Pulmonary artery endothelial cell (primary cell): ENCODE measurements around the gene KRT81. TPM values are rescaled to one million over a fixed set of nuclear protein-coding genes. Genes with fewer than 3 reads are reported as not detected.
"Not testable (repeated sequence)": the region's sequence is repeated elsewhere in the genome, so short reads cannot be mapped to it uniquely, and the experiment has no call there.

ENCODE experiments used
- DNase-seq: peaks from one replicate; pipeline ENCODE4 v3.0.0-alpha.2; 2011; ENCODE audit warnings: low read depth, low spot score
- total RNA-seq: library from RNA; depleted of rRNA; stranded (reverse); fragments of >200 nt; gene quantifications from 2 replicates; pipeline ENCODE4 v1.2.3, GENCODE V29; 2014

KRT81 gene
- total RNA-seq, 1 donor from 2014 or later = not detected

DNA sequence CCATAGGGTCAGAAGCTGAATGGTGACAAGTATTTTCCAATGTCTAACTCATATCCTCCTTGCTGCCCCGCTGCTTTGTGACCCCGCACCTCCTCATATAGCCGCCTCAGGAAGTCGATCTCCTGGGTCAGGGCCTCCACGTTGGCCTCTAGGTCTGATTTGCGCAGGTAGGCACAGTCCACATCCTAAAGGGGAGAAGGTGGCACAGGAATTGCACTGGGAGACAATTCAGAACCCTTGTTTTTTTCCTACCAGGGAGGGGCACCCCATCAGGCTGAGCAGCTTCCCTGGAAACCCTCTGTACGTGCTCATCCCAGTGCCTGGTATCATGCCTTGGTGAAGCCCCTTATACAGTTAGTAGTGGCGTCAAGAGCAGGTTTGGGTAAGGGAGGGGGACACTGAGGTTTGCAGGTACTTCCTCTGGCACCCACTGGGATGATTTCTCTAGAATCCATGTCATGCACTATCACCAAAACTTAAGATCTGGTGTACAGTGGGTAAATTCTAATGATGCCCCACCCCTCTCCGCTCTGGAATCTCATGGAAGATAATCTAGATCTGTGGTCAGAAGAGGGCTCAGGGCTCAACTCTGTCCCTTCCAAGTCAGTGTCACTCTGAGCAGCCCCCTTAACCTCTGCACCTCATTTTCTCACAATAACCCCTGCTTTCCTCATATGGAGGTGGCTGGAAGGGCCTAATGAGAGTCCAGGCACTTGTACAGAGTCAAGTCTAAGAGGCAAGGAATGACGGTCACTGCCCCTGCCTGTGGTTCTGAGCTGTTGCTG, 37.0 kb downstream of the KRT81 start:
- DNase-seq = no peak

DNA sequence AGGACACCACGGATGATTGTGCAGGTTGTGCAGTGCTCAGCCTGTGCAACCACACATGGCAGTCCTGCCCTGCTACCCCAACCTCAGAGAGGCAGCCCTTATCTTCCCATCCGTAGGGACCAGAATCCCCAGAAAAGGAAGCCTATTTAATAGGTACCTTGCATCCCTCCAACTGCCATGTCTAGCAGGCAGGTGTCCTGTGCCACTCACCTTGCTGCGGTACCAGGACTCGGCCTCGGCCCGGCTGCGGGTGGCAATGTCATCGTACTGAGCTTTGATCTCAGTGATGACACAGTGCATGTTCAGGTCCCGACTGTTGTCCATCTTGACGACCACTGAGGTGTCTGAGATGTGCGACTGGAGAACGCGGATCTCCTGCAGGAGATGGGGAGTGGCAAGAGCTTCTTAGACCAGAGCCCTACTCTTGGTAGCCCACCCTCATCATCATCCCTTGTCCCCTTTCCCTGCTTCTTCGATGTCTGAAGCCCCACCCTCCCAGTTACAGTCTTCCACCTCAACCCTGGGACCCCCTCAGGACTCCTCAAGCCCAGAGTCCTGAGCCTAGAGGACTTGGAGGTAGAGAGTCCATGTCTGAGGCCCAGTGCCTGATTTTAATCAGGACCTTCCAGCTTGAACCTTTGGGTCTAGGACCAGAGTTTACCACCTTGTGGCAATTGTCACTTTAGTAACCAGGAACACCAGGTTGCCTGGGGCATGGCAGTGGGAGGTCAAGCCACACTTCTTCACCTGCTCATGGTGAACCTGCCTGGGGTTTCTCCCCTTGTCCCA, 37.7 kb downstream of the KRT81 start:
- no peak for DNase-seq

DNA sequence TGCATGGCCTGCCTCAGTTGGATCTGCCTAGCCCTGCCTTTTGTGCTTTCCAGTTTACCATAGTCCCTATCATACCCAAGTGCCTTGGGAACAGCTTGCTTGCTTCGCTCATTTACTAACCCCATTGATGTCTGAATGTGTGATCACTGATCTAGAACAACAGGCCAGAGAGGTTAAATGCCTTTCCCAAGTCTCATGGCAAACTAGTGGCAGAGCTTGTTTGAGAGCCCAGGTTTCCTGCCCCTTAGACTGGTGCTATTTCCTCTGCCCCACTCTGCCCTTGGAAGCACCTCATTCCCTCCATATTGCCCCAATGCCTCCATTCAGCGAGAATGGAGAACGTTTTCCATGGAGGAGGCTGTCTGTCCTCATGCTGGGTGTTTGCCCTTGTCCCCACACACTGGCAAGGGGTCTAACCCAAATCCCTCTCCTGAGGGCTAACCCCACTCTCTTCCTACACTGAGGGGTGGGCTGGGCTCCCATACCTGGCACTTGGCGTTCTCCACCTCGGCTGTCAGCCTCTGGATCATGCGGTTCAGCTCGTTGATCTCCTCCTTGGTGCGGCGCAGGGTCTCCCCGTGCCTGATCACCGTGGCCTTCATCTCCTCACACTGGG, 38.5 kb downstream of the KRT81 start:
- DNase-seq = no peak

DNA sequence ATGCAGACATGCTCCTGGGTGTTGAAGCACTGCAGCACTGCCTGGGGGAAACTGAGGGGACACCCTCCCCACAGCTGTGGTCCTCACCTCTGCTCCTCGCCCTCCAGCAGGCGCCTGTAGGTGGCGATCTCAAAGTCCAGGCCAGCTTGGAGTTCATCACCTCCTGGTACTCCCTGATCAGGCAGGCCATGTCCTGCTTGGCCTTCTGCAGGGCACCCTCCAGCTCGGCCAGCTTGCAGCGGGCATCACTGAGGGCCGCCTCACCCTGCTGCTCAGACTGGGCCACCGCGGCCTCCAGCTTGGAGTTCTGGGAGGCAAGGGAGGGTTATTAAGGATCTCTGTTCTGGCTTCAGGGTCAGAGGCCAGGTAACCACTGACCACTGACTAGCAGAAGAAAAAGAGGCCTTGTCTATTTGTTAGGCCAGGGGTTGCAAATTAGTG, 39.1 kb downstream of the KRT81 start:
- not testable (repeated sequence) for DNase-seq

DNA sequence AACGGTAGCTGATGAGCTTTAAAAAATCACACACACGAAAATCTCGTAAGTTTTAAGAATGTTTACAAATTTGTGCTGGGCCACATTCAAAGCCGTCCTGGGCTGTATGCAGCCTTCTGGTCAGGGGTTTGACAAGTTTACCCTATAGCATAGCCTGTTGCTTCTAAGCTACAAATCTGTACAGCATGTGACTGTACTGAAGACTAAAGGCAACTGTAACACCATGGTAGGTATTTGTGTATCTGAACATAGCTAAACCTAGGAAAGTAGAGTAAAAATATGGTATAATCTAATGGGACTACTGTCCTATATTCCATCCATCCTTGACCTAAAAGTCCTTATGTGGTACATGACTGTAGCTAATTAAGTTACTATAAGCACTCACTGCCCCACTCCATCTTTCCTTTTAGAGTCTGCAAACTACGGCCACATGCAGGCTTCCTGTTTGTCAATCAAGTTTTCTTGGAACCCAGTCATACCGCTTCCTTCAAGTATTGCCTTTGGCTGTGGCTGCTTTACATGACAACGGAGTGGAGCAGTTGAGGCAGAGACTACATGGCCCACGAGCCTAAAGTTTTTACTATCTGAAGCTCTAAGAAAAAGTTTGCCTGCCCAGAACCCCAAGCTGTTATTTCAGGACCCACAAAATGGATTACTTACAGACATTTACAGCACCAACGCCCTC, 39.8 kb downstream of the KRT81 start:
- no peak for DNase-seq

DNA sequence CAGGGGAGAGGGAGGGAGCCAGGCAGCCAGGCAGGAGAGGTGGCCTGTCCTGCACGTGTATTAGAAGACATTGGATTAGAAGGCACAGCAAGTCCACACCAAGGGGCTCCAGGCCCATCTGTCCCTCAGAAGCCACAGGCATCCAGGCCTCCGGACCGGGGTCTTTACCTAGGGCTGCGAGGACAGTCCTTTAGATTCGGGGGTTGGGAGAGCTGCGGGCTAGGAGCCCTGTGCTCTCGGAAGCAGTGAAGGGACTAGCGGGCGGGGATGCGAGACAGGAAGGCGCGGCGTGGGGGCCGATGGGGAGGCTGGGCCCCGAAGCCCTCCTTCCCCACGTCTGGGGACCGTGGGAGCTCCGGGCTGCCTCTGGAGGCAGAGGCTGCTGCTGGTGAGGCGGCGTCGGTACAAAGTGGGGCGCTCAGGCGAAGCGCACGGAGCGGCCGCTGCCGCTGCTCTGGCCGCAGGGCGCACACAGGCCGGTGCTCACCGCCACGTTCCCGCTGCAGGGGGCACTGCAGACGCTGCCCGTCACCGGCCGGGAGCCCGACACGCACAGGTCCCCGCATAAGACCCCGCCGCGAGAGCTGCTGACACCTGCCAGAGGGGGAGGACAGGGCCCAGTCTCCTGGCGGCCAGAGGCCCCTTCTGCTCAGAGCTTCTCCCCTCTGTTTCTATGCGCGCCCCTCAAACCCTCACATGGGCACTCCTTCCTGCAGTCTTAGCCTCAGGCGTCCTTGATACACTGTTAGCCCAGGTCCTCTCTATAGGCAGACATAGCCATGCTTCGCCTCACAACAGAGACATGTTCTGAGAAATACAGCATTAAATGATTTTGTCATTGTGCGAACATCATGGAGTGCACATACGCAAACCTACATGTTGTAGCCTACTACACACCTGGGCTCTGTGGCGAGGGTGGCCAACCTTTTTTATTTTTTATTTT, 41.0 kb downstream of the KRT81 start:
- no peak for DNase-seq

DNA sequence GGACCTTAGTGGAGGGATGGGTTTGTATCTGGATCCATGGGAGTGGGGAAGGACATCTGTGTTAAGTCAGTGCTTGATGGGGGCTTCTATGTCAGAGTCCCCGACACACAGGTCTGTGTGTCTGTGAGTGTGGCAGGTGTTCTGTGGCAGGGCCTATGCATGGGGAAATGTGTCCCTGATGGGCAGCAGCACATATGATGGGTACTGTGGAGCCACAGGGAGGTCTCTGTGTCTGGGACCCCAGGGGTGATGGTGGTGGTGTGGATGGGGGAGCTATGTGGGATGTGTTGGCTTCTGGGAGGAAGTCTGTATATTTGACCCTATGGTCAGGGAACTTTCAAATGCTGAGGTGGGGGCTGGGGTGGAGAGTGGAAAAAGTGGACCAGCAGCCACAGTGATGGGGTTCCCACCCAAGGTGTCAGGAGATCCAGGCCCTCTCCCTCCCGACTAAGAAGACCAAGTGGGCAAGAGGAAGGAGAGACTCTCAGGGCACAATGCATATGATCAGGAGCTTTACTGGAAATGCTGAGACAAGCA, 41.8 kb downstream of the KRT81 start:
- DNase-seq = no peak

DNA sequence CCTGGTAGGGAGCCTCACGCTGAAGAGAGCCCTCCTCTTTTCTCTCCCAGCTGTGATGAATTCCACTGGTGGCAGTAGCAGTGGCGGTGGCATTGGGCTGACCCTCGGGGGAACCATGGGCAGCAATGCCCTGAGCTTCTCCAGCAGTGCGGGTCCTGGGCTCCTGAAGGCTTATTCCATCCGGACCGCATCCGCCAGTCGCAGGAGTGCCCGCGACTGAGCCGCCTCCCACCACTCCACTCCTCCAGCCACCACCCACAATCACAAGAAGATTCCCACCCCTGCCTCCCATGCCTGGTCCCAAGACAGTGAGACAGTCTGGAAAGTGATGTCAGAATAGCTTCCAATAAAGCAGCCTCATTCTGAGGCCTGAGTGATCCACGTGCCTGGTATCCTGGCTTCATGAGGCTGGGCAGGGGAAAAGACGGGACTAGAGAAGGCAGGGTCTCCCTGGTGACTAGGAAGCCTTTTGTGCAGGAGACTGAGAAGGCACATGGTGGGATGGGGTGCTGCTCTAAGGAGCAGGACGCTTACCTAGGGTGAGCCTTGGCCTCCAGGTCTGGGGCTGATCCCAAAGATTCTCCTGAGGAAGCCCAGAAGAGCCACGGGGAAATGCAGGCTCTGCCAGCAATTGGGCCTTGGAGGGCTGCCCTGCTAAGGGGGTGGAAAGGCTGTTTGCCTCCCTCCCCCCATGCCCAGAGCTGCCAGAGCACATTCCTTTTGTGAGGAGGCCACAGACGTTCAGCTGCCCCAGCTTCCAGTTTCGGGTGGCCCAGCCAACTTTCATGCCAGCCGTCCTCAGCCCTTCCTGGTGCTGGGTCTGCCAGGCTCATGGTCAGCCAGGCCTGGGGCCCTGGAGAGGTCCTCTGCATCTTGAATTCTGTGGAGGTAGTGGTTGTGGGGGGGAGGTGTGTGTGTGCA, 42.5 kb downstream of the KRT81 start:
- DNase-seq = no peak

DNA sequence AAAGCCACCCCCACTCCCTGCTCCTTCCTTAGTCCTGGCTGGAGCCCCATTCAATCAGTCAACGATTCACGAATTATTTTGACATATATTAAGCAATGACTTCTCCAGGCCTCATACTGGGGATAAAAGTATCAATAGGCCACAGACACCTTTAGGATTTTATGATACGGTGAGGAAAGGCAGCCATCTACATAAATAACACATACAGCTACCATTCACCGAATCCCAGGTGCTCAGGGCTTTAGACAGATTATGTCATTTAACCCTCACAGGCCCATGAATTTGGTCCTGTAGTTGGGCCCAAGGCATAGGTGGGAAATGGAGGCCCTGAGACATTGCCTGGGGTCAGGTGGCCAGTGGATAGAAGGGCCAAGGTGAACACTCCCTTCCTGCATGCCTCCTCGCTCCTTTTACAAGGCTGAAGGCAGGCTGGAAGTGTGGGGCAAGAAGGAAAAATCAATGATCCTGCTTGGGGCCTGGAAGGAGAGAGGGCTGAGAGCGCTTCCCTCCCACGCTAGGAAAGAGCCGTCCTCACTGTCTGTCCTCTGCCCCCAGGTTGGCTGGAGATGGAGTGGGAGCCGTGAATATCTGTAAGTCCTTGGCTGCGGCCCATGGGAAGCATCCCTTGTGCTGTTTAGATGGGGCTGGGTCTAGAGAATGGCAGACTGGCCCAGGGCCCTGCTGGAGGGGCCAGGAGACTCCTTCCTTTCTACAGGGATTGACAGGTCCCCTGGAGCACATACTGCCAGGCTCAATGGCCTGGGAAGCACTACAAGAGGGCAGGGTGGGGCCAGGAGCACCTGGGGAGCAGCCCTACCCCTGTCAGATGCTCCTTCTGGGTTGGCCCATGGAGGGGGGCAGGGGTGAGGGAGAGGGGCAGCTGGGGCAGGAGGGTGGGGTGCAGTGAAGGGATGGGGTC, 43.5 kb downstream of the KRT81 start:
- DNase-seq = no peak

DNA sequence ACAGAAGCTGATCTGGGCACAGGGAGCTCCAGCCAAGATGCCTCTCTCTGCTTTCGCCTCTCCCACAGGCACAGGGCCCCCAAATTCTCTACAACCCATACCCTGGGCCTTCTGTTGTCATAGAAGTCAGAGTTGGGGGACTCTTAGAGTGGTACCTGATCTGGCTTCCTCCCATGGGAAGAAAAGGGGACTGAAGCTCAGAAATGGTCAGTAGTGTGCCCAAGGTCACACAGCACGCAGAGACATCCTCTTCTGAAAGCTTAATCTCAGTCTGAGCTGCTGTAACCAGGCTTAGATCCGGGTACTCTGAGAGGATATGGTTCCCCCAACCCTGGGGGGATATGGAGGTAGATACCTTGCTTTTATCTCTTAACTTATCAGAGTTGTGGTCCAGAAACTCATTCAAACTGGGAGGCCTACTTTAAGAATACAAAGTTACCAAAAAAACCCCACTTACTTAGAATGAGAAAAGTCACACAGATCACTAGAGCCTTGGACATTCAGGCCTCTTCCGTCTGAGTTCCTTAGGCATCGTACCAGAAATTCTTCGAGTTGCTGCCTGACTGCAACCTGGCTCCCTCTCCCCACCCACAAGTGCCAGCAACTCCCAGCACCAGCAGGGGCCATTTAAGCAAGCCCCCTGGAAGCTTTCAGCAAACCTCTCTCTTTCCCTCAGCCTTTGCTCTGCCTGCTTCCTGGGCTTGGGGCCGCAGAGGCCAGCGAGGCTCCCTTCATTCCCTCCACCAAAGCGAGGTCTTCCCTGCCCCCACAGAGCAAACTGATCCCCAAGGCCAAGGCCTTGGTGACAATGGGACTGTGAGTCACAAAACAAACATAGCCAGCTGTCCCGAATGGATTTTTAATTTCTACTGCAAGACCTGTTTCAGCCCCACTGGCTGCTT, 44.4 kb downstream of the KRT81 start:
- DNase-seq = no peak

DNA sequence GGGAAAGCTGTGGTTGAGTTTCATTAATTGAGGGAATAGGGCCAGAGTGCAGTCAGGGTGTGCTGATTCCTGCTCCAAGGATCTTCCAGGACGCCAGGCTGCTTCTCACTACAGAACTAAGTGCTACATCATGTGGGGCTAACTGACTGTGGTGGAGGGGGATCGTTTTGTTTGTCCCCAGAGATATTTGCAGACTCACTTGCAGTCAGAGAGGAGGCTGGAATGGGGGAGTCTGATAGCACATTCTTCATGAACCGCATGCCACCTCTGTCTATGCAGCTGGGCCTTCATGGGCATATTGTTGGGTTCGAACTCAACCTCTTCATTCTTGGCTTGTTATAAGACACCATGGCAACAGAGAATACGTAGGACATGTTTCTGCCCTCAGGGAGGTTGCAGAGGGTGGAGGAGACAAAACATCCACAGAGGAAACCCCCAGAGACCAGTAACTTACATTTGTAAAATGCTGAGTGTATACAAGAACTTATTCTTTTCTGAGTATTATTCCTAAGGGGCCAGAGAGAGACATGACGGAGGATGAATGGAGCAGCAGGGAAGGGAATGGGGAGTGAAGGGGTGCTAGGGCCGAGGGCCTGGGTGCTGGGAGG, 45.3 kb downstream of the KRT81 start:
- DNase-seq = no peak

DNA sequence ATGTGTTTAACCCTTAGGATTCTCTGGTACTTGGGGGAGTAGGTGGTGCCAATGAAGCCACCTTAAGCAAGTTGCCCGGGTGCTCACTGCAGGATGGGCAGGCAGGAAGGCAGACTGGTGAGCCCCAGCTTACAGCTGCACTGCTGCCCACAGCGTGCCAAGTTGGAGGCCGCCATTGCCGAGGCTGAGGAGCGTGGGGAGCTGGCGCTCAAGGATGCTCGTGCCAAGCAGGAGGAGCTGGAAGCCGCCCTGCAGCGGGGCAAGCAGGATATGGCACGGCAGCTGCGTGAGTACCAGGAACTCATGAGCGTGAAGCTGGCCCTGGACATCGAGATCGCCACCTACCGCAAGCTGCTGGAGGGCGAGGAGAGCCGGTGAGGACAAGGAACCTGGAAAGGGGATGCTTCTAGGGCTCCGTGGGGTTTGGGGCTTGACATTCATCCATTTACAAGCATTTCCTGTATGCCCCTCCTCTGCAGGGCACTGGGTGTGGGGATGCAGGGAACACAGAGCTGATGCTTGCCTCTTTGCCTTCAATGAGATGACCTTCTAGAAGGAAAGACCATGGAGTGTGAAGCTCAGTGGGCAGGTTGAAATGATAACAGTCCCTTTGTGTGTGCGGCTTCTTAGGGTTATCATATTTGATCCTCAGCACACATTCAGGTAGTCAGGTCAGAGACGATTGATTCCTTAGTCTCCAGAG, 45.9 kb downstream of the KRT81 start:
- no peak for DNase-seq

DNA sequence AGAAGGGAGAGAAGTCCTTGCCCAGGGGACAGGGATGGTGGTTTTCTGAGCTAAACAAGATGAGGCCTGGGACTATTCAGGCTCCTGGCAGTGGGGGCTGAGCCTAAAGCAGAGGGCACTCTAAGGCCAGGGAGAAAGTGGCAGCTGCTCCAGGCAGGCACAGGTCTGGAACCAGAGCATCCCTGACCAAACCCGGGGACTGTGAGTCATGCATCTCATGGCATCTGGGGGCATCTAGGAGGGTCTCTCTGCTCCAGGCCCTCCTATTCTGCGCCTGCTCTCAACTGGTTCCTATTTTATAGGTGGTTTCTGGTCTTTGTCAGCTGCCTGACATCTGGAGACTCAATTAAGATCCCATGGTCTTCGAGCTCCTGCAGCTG, 46.7 kb downstream of the KRT81 start:
- DNase-seq = no peak

DNA sequence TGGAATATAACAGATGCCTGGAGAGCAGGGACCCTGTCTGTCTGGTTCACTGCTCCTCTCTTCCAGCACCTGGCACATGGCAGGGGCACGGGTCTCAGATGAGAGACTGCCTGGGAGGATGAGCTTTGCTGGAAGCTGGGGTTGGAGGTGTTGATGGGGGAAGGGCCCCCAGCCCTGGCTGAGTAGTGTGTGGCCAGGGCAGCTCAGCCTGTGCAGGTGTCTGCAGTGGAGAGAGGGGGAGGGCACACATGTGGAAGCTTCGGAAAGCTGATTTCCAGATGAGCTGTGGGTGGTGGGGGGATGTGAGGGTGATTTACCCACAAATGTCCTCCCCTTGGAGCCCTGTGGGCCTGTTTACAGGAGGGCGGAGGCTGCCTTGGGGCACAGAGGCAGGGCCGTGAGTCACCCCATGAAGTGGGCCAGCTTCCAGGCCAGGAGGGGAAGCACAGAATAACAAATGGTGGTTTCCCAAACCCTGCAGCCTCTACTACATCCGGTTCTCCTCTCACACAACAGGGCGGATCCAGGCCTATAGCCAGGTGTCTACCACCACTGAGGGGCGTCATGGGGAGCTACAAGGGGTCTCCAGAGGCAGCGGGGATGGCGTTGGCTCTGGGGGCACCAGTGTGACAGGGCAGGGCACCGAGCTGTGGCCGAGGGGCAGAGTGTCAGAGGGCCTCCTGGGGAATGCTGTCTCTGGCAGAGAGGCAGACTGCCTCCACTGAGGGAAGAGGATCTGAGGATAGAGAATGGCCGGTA, 47.3 kb downstream of the KRT81 start:
- peak; percentile 43 for DNase-seq

DNA sequence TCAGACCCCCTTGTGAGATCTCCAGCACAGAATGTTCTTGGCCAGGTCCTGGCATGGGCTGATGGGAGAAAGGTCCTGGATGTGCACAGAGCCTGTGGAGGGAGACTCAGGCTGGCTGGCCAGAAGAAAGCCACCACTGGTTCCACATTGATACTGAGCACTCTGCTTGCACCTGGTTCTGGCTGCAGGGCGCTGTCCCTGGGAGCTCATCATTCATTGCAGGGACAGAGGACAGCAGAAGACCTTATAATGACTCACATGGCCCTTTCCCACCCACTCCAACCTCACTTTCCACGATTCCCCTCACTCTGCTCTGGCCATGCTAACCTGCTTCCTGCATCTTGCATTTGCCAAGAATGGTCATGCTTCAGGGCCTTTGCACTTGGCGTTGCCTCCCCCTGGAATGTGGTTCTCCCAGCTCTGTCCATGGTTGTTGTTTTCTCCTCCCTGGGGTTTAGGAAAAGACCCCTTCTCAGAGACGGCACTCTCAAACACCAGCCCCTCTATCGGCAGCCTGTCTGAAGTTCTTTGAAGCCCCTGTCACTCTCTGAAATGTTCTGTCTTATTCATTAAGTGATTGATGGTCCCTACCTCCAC, 48.0 kb downstream of the KRT81 start:
- no peak for DNase-seq
